Testis (tissue), 2 donors: ENCODE data around the gene SERGEF.

Source experiments
- POLR2A ChIP-seq: fragments of 450-650 bp; IDR thresholded peaks from one replicate; pipeline ENCODE4 v1.6.1; 2017; ENCODE audit warnings: antibody characterized with exemption, mild to moderate bottlenecking, moderate library complexity
- TF ChIP-seq, protein P1 (sequence below), 3 experiments: fragments of 450-650 bp in 2 of 3; fragments of 200-600 bp in 1 of 3; sonication (generic) in 1 of 3; IDR thresholded peaks; one replicate each; pipeline ENCODE4 v1.5.1; 2016 to 2019; ENCODE audit warnings: antibody characterized with exemption in 3 of 3, mild to moderate bottlenecking in 2 of 3, moderate library complexity in 1 of 3

DNA sequence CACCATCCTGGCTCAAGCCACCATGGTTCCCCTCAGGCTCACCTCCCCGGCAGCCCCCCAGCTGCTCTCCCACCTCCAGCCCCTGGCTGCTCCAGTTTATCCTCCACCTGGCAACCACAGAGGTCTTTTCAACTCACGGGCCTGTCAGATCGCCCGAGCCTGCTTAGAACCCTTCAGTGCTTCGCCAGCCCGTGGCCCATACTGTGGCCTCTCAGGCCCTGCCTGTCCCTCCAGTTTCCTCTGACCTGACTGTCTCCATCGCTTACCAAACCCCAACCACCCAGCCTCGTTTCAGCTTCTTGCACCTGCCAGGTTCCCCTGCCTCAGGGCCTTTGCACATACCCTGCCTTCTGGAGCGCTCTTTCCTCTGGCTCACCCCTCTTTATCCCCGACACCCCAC, 271.4 kb downstream of the SERGEF start:
- no peak for TF ChIP-seq POLR2A
- TF ChIP-seq, protein P1, sequence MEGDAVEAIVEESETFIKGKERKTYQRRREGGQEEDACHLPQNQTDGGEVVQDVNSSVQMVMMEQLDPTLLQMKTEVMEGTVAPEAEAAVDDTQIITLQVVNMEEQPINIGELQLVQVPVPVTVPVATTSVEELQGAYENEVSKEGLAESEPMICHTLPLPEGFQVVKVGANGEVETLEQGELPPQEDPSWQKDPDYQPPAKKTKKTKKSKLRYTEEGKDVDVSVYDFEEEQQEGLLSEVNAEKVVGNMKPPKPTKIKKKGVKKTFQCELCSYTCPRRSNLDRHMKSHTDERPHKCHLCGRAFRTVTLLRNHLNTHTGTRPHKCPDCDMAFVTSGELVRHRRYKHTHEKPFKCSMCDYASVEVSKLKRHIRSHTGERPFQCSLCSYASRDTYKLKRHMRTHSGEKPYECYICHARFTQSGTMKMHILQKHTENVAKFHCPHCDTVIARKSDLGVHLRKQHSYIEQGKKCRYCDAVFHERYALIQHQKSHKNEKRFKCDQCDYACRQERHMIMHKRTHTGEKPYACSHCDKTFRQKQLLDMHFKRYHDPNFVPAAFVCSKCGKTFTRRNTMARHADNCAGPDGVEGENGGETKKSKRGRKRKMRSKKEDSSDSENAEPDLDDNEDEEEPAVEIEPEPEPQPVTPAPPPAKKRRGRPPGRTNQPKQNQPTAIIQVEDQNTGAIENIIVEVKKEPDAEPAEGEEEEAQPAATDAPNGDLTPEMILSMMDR (IDR thresholded peaks at IDR 0.05): no peak
